WTC11 (cell line): ENCODE measurements around the gene ME2. TPM values are rescaled to one million over a fixed set of nuclear protein-coding genes. Genes with fewer than 3 reads are reported as not detected.

Source experiments
- ATAC-seq: fragments of 200-7000 bp; cut with Tn5 transposase; 2 replicates; pipeline ENCODE4 v1.10.0; 2021; ENCODE audit warnings: mild to moderate bottlenecking, moderate library complexity
- CTCF ChIA-PET: fragments of 300-600 bp; sonication (Branson Sonifier 250); formaldehyde crosslinking; loops from one replicate; lab custom pipeline; 2021; ENCODE audit warnings: antibody characterized with exemption; lab: Charles Lee
- POLR2A ChIA-PET: fragments of 350-600 bp; sonication (Branson Sonifier 250); formaldehyde crosslinking; loops from one replicate; lab custom pipeline; 2021; ENCODE audit warnings: antibody characterized with exemption; lab: Charles Lee
- DNase-seq: peaks from one replicate; pipeline ENCODE4 v3.0.0; 2021; ENCODE audit warnings: low spot score
- H3K27ac Mint-ChIP-seq: 2 replicates; pipeline ENCODE4 v1.8.0; 2021; ENCODE audit warnings: mixed read lengths
- H3K27me3 Mint-ChIP-seq: 2 replicates; pipeline ENCODE4 v1.8.0; 2021; ENCODE audit warnings: low read depth, mild to moderate bottlenecking, moderate library complexity, mixed read lengths
- H3K36me3 Mint-ChIP-seq: 2 replicates; pipeline ENCODE4 v1.8.0; 2021; ENCODE audit warnings: mixed read lengths
- H3K4me1 Mint-ChIP-seq: 2 replicates; pipeline ENCODE4 v1.8.0; 2022; ENCODE audit warnings: mixed read lengths
- H3K4me3 Mint-ChIP-seq: 2 replicates; pipeline ENCODE4 v1.8.0; 2021; ENCODE audit warnings: mild to moderate bottlenecking, moderate library complexity, mixed read lengths
- H3K9me3 Mint-ChIP-seq: 2 replicates; pipeline ENCODE4 v1.8.0; 2021; ENCODE audit warnings: mixed read lengths
- ARID4B ChIP-seq: sonication (generic); formaldehyde crosslinking; IDR thresholded peaks from 2 replicates; pipeline ENCODE4 v1.8.0; 2023; ENCODE audit warnings: missing genetic modification reagents, mild to moderate bottlenecking, borderline replicate concordance
- ATF1 ChIP-seq: sonication (generic); formaldehyde crosslinking; IDR thresholded peaks from 2 replicates; pipeline ENCODE4 v1.8.1; 2023; ENCODE audit warnings: mild to moderate bottlenecking, moderate library complexity, missing genetic modification reagents
- ATF2 ChIP-seq: sonication (generic); formaldehyde crosslinking; IDR thresholded peaks from 2 replicates; pipeline ENCODE4 v1.8.1; 2022; ENCODE audit warnings: low read depth, missing genetic modification reagents, borderline replicate concordance
- E2F4 ChIP-seq: sonication (generic); formaldehyde crosslinking; IDR thresholded peaks from 2 replicates; pipeline ENCODE4 v1.8.1; 2022; ENCODE audit warnings: low read depth, mild to moderate bottlenecking, moderate library complexity, missing genetic modification reagents, borderline replicate concordance
- FOXJ3 ChIP-seq: sonication (generic); formaldehyde crosslinking; IDR thresholded peaks from 2 replicates; pipeline ENCODE4 v1.9.0; 2021; ENCODE audit warnings: missing genetic modification reagents, mild to moderate bottlenecking, borderline replicate concordance
- FOXP1 ChIP-seq: sonication (generic); formaldehyde crosslinking; IDR thresholded peaks from 2 replicates; pipeline ENCODE4 v1.8.0; 2022; ENCODE audit warnings: missing genetic modification reagents, mild to moderate bottlenecking, moderate library complexity, borderline replicate concordance
- GABPB1 ChIP-seq: sonication (generic); formaldehyde crosslinking; IDR thresholded peaks from 2 replicates; pipeline ENCODE4 v1.8.1; 2023; ENCODE audit warnings: mild to moderate bottlenecking, missing genetic modification reagents
- GRHL2 ChIP-seq: fragments of 250-450 bp; sonication (Bioruptor Pico); IDR thresholded peaks from 2 replicates; pipeline ENCODE4 v1.8.0; 2022; ENCODE audit warnings: mild to moderate bottlenecking, moderate library complexity; ENCODE audit not compliant: insufficient replicate concordance, severe bottlenecking
- GTF2I ChIP-seq: fragments of 250-450 bp; sonication (Bioruptor Pico); conservative IDR thresholded peaks from 2 replicates; pipeline ENCODE4 v1.4.0; 2021; ENCODE audit warnings: mild to moderate bottlenecking
- JAZF1 ChIP-seq: fragments of 250-450 bp; sonication (Bioruptor Pico); IDR thresholded peaks from 2 replicates; pipeline ENCODE4 v1.9.0; 2021; ENCODE audit warnings: moderate library complexity, mild to moderate bottlenecking, inconsistent platforms
- MXD4 ChIP-seq: fragments of 250-450 bp; sonication (Bioruptor Pico); IDR thresholded peaks from 2 replicates; pipeline ENCODE4 v1.8.0; 2021; ENCODE audit warnings: mild to moderate bottlenecking, moderate library complexity, borderline replicate concordance
- NFATC4 ChIP-seq: fragments of 250-450 bp; sonication (Bioruptor Pico); IDR thresholded peaks from 2 replicates; pipeline ENCODE4 v1.9.0; 2021; ENCODE audit warnings: mild to moderate bottlenecking
- NR1H2 ChIP-seq: sonication (generic); formaldehyde crosslinking; IDR thresholded peaks from 2 replicates; pipeline ENCODE4 v1.9.0; 2021; ENCODE audit warnings: mild to moderate bottlenecking, moderate library complexity, missing genetic modification reagents
- NR3C1 ChIP-seq: sonication (generic); formaldehyde crosslinking; conservative IDR thresholded peaks from 2 replicates; pipeline ENCODE4 v1.8.1; 2023; ENCODE audit warnings: low read depth, mild to moderate bottlenecking, missing genetic modification reagents
- PRRX2 ChIP-seq: fragments of 250-450 bp; sonication (Bioruptor Pico); IDR thresholded peaks from 2 replicates; pipeline ENCODE4 v1.8.0; 2021; ENCODE audit warnings: mild to moderate bottlenecking
- STAT6 ChIP-seq: sonication (generic); formaldehyde crosslinking; conservative IDR thresholded peaks from 2 replicates; pipeline ENCODE4 v1.8.1; 2023; ENCODE audit warnings: mild to moderate bottlenecking, low read depth, missing genetic modification reagents, moderate library complexity
- ZNF232 ChIP-seq: sonication (generic); formaldehyde crosslinking; IDR thresholded peaks from 2 replicates; pipeline ENCODE4 v1.8.0; 2022; ENCODE audit warnings: mild to moderate bottlenecking, missing genetic modification reagents
- ZNF396 ChIP-seq: fragments of 250-450 bp; sonication (Bioruptor Pico); IDR thresholded peaks from 2 replicates; pipeline ENCODE4 v1.8.0; 2021; ENCODE audit warnings: mild to moderate bottlenecking, moderate library complexity, borderline replicate concordance
- ZNF512 ChIP-seq: sonication (generic); formaldehyde crosslinking; IDR thresholded peaks from 2 replicates; pipeline ENCODE4 v1.8.1; 2022; ENCODE audit warnings: missing genetic modification reagents, borderline replicate concordance
- ZNF532 ChIP-seq: fragments of 250-450 bp; sonication (Bioruptor Pico); IDR thresholded peaks from 2 replicates; pipeline ENCODE4 v1.9.0; 2021; ENCODE audit warnings: mild to moderate bottlenecking, borderline replicate concordance
- total RNA-seq: library from RNA; stranded (reverse); gene quantifications from 3 replicates; pipeline ENCODE4 v1.2.3, GENCODE V29; 2021

The ME2 gene
- total RNA-seq, 1 experiment from 2014 or later: 57.0 TPM

- TF ChIP-seq ARID4B (no peak), GTF2I (CRISPR knock-in tag) (no peak), STAT6 (CRISPR knock-in tag) (no peak), FOXP1 (no peak), GABPB1 (CRISPR knock-in tag) (no peak), NR1H2 (no peak), ATF2 (CRISPR knock-in tag) (no peak), MXD4 (CRISPR knock-in tag) (no peak), FOXJ3 (CRISPR knock-in tag) (no peak), ZNF396 (CRISPR knock-in tag) (no peak)
- TF ChIP-seq, all 79 proteins: peak for 0
These were observed 18.9 kb upstream of the ME2 start (continued) for GRCh38 chr18:50859793-50860555.

- no peak for DNase-seq
- Mint-ChIP-seq H3K4me3 (no peak overlapping the region), H3K27me3 (peaks cover 2% of the 10 kb centered on the region; the same call in 1 of the 2 replicates), H3K36me3 (no peaks in the 10 kb centered on the region), H3K4me1 (no peaks in the 10 kb centered on the region), H3K27ac (no peak overlapping the region), H3K9me3 (no peaks in the 10 kb centered on the region)
- no peak for ATAC-seq
- CTCF ChIA-PET: no interaction called here
- POLR2A ChIA-PET: interaction anchor here (1.1 kb wide), 1 partner anchor 11 kb away, joined by 3 read pairs; no protein-coding TSS in a partner anchor
- TF ChIP-seq GRHL2 (no peak), JAZF1 (CRISPR knock-in tag) (no peak), NR3C1 (no peak), ATF1 (no peak), ZNF532 (CRISPR knock-in tag) (no peak), ZNF512 (CRISPR knock-in tag) (no peak), ZNF232 (CRISPR knock-in tag) (no peak), PRRX2 (CRISPR knock-in tag) (no peak), NFATC4 (CRISPR knock-in tag) (no peak), E2F4 (CRISPR knock-in tag) (no peak)
These were observed 17.3 kb upstream of the ME2 start for GRCh38 chr18:50861617-50862016.
